SK-N-SH (cell line): ENCODE measurements around the gene CHD2.

Experiments used
- CTCF ChIP-seq: fragments of 200-600 bp; sonication (generic); IDR thresholded peaks from 2 replicates; pipeline ENCODE4 v1.6.1; 2017; ENCODE audit warnings: antibody characterized with exemption, mild to moderate bottlenecking, moderate library complexity
- EZH2phosphoT487 ChIP-seq: fragments of 200-600 bp; sonication (generic); IDR thresholded peaks from 2 replicates; pipeline ENCODE4 v1.6.1; 2017; ENCODE audit warnings: low read depth, mixed run types, mild to moderate bottlenecking, antibody characterized with exemption, moderate library complexity, borderline replicate concordance
- FOXJ3 ChIP-seq: sonication (generic); formaldehyde crosslinking; IDR thresholded peaks from 2 replicates; pipeline ENCODE4 v1.5.1; 2020; ENCODE audit warnings: mild to moderate bottlenecking, missing genetic modification reagents
- JUND ChIP-seq: IDR thresholded peaks from 2 replicates; pipeline ENCODE4 v1.4.0; 2012
- NRF1 ChIP-seq: IDR thresholded peaks from 2 replicates; pipeline ENCODE4 v1.6.1; 2012; ENCODE audit warnings: low read depth, mild to moderate bottlenecking, low read length
- SMC3 ChIP-seq: IDR thresholded peaks from 2 replicates; pipeline ENCODE4 v1.6.1; 2012; ENCODE audit warnings: low read depth, low read length, improper control_type of control experiment
- USF2 ChIP-seq: fragments of 150-350 bp; IDR thresholded peaks from 2 replicates; pipeline ENCODE4 v1.6.1; 2017; ENCODE audit warnings: antibody characterized with exemption, low read length, low read depth, borderline replicate concordance

- TF ChIP-seq SMC3 (no peak), USF2 (no peak), CTCF (no peak), FOXJ3 (CRISPR knock-in tag) (no peak), JUND (no peak), NRF1 (no peak), EZH2phosphoT487 (no peak)
These were observed 23.1 kb upstream of the CHD2 start for GRCh38 chr15:92877000-92877399.
